Heart right ventricle (tissue), 16 donors: ENCODE measurements around the gene KCNQ1. TPM values are rescaled to one million over a fixed set of nuclear protein-coding genes. Genes with fewer than 3 reads are reported as not detected.
A peak's percentile ranks its signal among the peaks of the same experiment; 100 is the strongest.

ENCODE experiments used
- ATAC-seq, 8 donors: fragments of 200-7000 bp; cut with Tn5 transposase; one replicate each; pipeline ENCODE4 v1.9.1; 2020; ENCODE audit warnings: mild to moderate bottlenecking in 8 of 8, moderate library complexity in 8 of 8, moderate number of reproducible peaks in 1 of 8
- DNase-seq, 2 donors: peaks; one replicate each; pipeline ENCODE4 v3.0.0-alpha.2; 2020
- H3K27ac ChIP-seq, 10 donors: fragments of 200-600 bp; sonication (generic) in 2 of 10; one replicate each; pipeline versions ENCODE4 v1.5.0 to v1.8.0; 2020 to 2022; ENCODE audit warnings: mild to moderate bottlenecking in 3 of 10
- H3K27me3 ChIP-seq, 7 donors: fragments of 200-600 bp; one replicate each; pipeline ENCODE4 v1.8.0; 2021 to 2022; ENCODE audit warnings: mild to moderate bottlenecking in 2 of 7
- H3K36me3 ChIP-seq, 9 donors: fragments of 200-600 bp; sonication (generic) in 1 of 9; one replicate each; pipeline versions ENCODE4 v1.5.0 to v1.8.0; 2020 to 2022; ENCODE audit warnings: mild to moderate bottlenecking in 2 of 9
- H3K4me1 ChIP-seq, 9 donors: fragments of 200-600 bp; sonication (generic) in 1 of 9; one replicate each; pipeline versions ENCODE4 v1.5.0 to v1.8.0; 2020 to 2022; ENCODE audit warnings: mild to moderate bottlenecking in 4 of 9
- H3K4me3 ChIP-seq, 10 donors: fragments of 200-600 bp; sonication (generic) in 2 of 10; one replicate each; pipeline versions ENCODE4 v1.5.0 to v1.8.0; 2020 to 2022; ENCODE audit warnings: mild to moderate bottlenecking in 7 of 10, moderate library complexity in 2 of 10
- H3K9me3 ChIP-seq, 11 donors: fragments of 200-600 bp in 10 of 11; sonication (generic) in 2 of 11; one replicate each; pipeline versions ENCODE4 v1.5.0 to v1.8.0; 2013 to 2022; ENCODE audit warnings: mild to moderate bottlenecking in 2 of 11, control low read depth in 1 of 11, moderate library complexity in 1 of 11
- WGBS, 2 donors: extraction: QIAGEN DNeasy Blood & Tissue Kit; methylation state at CpG; one replicate each; pipeline ENCODE4 v1.1.7; 2013; ENCODE audit warnings: inconsistent platforms in 1 of 2; 5-methylcytosine and 5-hydroxymethylcytosine counted together
- intact Hi-C, 10 donors: fragments of 100-400 bp; cut with DNase I; formaldehyde crosslinking; loops; one replicate each; pipeline versions ENCODE4 v1.11.1 to v1.14.2; 2022
- polyA plus RNA-seq, 2 donors: library from polyadenylated mRNA; stranded (reverse); fragments of 200-250 nt; gene quantifications; one replicate each; pipeline ENCODE4 v1.2.3, GENCODE V29; 2013
- total RNA-seq, 10 donors: library from RNA; stranded (reverse); fragmentation: NEBNext Ultra II Directional in 3 of 10; extraction: Animal tissue kit (Norgen Biotek cat#: 25700) in 3 of 10; gene quantifications; one replicate each; pipeline versions ENCODE4 v1.2.1 to v1.2.4, GENCODE V29; 2021 to 2023
- TF ChIP-seq, protein P1 (sequence below), 9 donors: fragments of 200-600 bp; sonication (generic) in 2 of 9; IDR thresholded peaks; one replicate each; pipeline versions ENCODE4 v1.5.0 to v1.8.0; 2021 to 2022; ENCODE audit warnings: antibody characterized with exemption in 9 of 9, mild to moderate bottlenecking in 5 of 9, moderate library complexity in 1 of 9
- donor health status: Arrhythmogenic right ventricular cardiomyopathy.
- donor health status: ischemic (EF 13 %, LVEDD 7.1; RV severe dilation, severe dysfunction).
- donor health status: healthy with polysubstance abuse.
- donor health status: DM: no; HTN: yes; CAD: no.
- donor health status: DM: no; HTN: no; CAD: no.
- donor health status: ischemic (EF 25% LVEDD 6.9; RV normal size, moderate dysfunction).
- donor health status: ischemic (EF 25% LVEDD 5.7; RV mildly dilated, moderate dysfunction).
- donor health status: healthy.
- donor health status: DM: yes; HTN: yes; CAD: no.
- donor health status: Ischemic cardiomyopathy.
- donor health status: ischemic (EF 35%, LVEDD 5.7; RV mildly dilated, moderate dysfunction).
- donor health status: nonischemic (EF 11% LVEDD 7.7; RV severe dilation, severe dysfunction).
- donor health status: DM: yes; HTN: yes; CAD: no.
- donor health status: PGD.
- donor health status: ischemic (EF 29% LVEDD 5.4; RV normal size, mild dysfunction).
- donor health status: nonischemic (EF 23%, LVEDD 6.1; RV moderate dilation, normal function).

The KCNQ1 gene
- total and polyA plus RNA-seq, 12 donors, result 19.9 to 48.2 (median 33.7) TPM

GRCh38 chr11:2869561-2870427 is 425.0 kb downstream of the KCNQ1 start:
- Histone ChIP-seq H3K27ac (no peak overlapping the region), H3K9me3 (peaks cover 0 to under 1% (median 0%) of the 10 kb centered on the region in 11 donors), H3K27me3 (peaks cover 5 to 56% (median 33%) of the 10 kb centered on the region in 7 donors), H3K4me1 (peaks cover 0 to 28% (median 10%) of the 10 kb centered on the region in 9 donors), H3K4me3 (no peak overlapping the region), H3K36me3 (no peaks in the 10 kb centered on the region)
- peak in 1 of 8 donors; percentile 9 for ATAC-seq
- 23 to 26% methylated on average over 56 to 90 of the region's 90 CpGs for WGBS, 2 donors
- intact Hi-C loops, result loop anchor here in 1 of 10 donors (10.0 kb wide), 1 partner anchor 175 kb away; the partner anchor contains the start of gene KCNQ1OT1
- no peak for DNase-seq
- TF ChIP-seq, protein P1, sequence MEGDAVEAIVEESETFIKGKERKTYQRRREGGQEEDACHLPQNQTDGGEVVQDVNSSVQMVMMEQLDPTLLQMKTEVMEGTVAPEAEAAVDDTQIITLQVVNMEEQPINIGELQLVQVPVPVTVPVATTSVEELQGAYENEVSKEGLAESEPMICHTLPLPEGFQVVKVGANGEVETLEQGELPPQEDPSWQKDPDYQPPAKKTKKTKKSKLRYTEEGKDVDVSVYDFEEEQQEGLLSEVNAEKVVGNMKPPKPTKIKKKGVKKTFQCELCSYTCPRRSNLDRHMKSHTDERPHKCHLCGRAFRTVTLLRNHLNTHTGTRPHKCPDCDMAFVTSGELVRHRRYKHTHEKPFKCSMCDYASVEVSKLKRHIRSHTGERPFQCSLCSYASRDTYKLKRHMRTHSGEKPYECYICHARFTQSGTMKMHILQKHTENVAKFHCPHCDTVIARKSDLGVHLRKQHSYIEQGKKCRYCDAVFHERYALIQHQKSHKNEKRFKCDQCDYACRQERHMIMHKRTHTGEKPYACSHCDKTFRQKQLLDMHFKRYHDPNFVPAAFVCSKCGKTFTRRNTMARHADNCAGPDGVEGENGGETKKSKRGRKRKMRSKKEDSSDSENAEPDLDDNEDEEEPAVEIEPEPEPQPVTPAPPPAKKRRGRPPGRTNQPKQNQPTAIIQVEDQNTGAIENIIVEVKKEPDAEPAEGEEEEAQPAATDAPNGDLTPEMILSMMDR (IDR thresholded peaks at IDR 0.05), result no peak

DNA sequence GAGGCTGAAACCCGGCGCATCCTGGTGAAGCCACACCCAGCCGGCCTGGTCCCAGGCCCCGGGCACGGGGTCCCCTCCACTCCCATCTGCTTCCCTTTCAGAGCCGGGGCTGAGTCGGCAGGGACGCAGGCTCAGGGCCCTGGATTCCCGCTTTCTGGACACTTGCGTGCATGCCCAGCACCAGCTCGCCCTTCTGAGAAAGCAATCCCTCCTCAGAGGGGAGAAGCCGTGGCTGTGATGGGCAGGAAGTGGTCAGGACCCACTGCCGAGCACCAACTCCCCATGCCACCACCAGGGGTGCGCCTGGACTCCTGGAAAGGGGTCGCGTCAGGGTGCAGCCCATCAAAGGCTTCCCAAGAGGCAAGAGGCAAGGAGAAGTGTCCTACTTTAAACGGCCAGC is 425.7 kb downstream of the KCNQ1 start:
- ATAC-seq (peak in 1 of 8 donors; percentile 7), DNase-seq (no peak)
- Histone ChIP-seq H3K27me3 (peaks cover 5 to 56% (median 33%) of the 10 kb centered on the region in 7 donors), H3K9me3 (peaks cover 0 to 7% (median 0%) of the 10 kb centered on the region in 11 donors), H3K36me3 (no peaks in the 10 kb centered on the region), H3K27ac (no peak overlapping the region), H3K4me1 (peaks cover 0 to 28% (median 10%) of the 10 kb centered on the region in 9 donors), H3K4me3 (no peak overlapping the region)
- intact Hi-C loops, result loop anchor here in 1 of 10 donors (10.0 kb wide), 1 partner anchor 176 kb away; the partner anchor contains the start of gene KCNQ1OT1
- TF ChIP-seq, protein P1 (IDR thresholded peaks at IDR 0.05), result no peak
- 70 to 71% methylated on average over 17 of the region's 17 CpGs for WGBS, 2 donors

GRCh38 chr11:2870969-2871680 is 426.3 kb downstream of the KCNQ1 start:
- no peak overlapping the region for H3K27ac ChIP-seq
- H3K27me3 ChIP-seq, result peaks cover 5 to 56% (median 33%) of the 10 kb centered on the region in 7 donors
- intact Hi-C loops, result loop anchor here in 1 of 10 donors (10.0 kb wide), 1 partner anchor 176 kb away; the partner anchor contains the start of gene KCNQ1OT1
- ATAC-seq (peak in 4 of 8 donors; percentile 14 to 53 (median 26)), DNase-seq (no peak)
- WGBS, 2 donors, result 57 to 72% methylated on average over 21 to 22 of the region's 22 CpGs
- H3K4me1 ChIP-seq, result peaks cover 0 to 28% (median 10%) of the 10 kb centered on the region in 9 donors
- TF ChIP-seq, protein P1 (IDR thresholded peaks at IDR 0.05), result no peak
- no peaks in the 10 kb centered on the region for H3K36me3 ChIP-seq
- no peak overlapping the region for H3K4me3 ChIP-seq
- H3K9me3 ChIP-seq, result peaks cover 0 to 9% (median 0%) of the 10 kb centered on the region in 11 donors

DNA sequence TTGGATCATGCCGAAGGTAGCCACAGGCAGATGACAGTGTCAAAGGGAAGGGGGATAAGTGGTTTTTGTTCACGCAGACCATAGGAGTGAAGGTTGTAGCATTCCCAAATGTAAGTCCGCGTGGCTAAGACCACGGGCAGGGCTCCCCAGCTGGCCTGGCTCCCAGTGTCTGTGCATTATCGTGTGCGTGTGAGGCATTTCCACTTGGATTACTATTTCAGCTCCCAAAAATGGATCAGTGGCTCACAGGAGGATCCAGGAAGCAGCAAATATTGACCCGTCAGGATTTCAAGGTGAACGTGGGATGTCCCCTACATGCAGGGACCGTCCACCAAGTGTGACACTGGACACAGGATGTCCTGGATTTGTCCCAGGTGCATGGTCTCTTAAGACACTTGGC is 430.2 kb downstream of the KCNQ1 start:
- H3K27me3 ChIP-seq, result peaks cover 2 to 28% (median 19%) of the 10 kb centered on the region in 7 donors
- peaks cover 0 to 14% (median 0%) of the 10 kb centered on the region in 11 donors for H3K9me3 ChIP-seq
- no peak overlapping the region for H3K27ac ChIP-seq
- 89 to 92% methylated on average over 10 of the region's 10 CpGs for WGBS, 2 donors
- DNase-seq, result no peak
- H3K4me3 ChIP-seq, result no peak overlapping the region
- intact Hi-C loops, result loop anchor here in 1 of 10 donors (10.0 kb wide), 1 partner anchor 180 kb away; the partner anchor contains the start of gene KCNQ1OT1
- no peak for ATAC-seq
- H3K4me1 ChIP-seq, result peaks cover 0 to 12% (median 0%) of the 10 kb centered on the region in 9 donors
- no peaks in the 10 kb centered on the region for H3K36me3 ChIP-seq
- TF ChIP-seq, protein P1 (IDR thresholded peaks at IDR 0.05), result no peak
